ENCODE measurements around the gene ZSCAN31. TPM values are rescaled to one million over a fixed set of nuclear protein-coding genes. Genes with fewer than 3 reads are reported as not detected.

The ZSCAN31 gene
- total RNA-seq, 1 donor: 19.9 TPM

- no peaks in the 10 kb centered on the region for H3K9me3 ChIP-seq (ENCODE audit: low read depth, low read length)
- peaks cover 6% of the 10 kb centered on the region for H3K79me2 ChIP-seq (ENCODE audit: insufficient read depth, low read length)
- no peak overlapping the region for H3K4me2 ChIP-seq (ENCODE audit: insufficient read depth, low read length)
- no peak overlapping the region for H3K27ac ChIP-seq (ENCODE audit: low read depth, low read length)
- no peaks in the 10 kb centered on the region for H3K27me3 ChIP-seq (ENCODE audit: insufficient read depth, low read length)
- no peak for DNase-seq (ENCODE audit: insufficient read length, low spot score, missing footprints)
- no peaks in the 10 kb centered on the region for H4K20me1 ChIP-seq (ENCODE audit: insufficient read depth, low read length)
- H3K36me3 ChIP-seq (ENCODE audit: insufficient read depth, low read length): peaks cover 19% of the 10 kb centered on the region
- H3K4me1 ChIP-seq (ENCODE audit: insufficient read depth, low read length): peaks cover 6% of the 10 kb centered on the region
- TF ChIP-seq CTCF (IDR thresholded peaks at IDR 0.05; ENCODE audit: extremely low read depth, low read depth, low read length): no peak
- no peak overlapping the region for H3K4me3 ChIP-seq (ENCODE audit: insufficient read depth, low read length)
- no peak overlapping the region for H2AFZ ChIP-seq (ENCODE audit: low read length)
Observed at GRCh38 chr6:28378644-28379043, 42.7 kb upstream of the ZSCAN31 start.

GRCh38 chr6:28377879-28378278 is 41.9 kb upstream of the ZSCAN31 start:
- H4K20me1 ChIP-seq (ENCODE audit: insufficient read depth, low read length): no peaks in the 10 kb centered on the region
- TF ChIP-seq CTCF (IDR thresholded peaks at IDR 0.05; ENCODE audit: extremely low read depth, low read depth, low read length): no peak
- DNase-seq (ENCODE audit: insufficient read length, low spot score, missing footprints): no peak

GRCh38 chr6:28373925-28374324 is 38.0 kb upstream of the ZSCAN31 start:
- TF ChIP-seq CTCF (IDR thresholded peaks at IDR 0.05; ENCODE audit: extremely low read depth, low read depth, low read length): no peak
- Histone ChIP-seq H3K27ac (ENCODE audit: low read depth, low read length) (no peak overlapping the region), H3K4me2 (ENCODE audit: insufficient read depth, low read length) (no peak overlapping the region), H3K27me3 (ENCODE audit: insufficient read depth, low read length) (no peaks in the 10 kb centered on the region), H3K36me3 (ENCODE audit: insufficient read depth, low read length) (no peaks in the 10 kb centered on the region), H2AFZ (ENCODE audit: low read length) (no peak overlapping the region), H3K4me1 (ENCODE audit: insufficient read depth, low read length) (no peaks in the 10 kb centered on the region), H3K4me3 (ENCODE audit: insufficient read depth, low read length) (no peak overlapping the region), H3K9me3 (ENCODE audit: low read depth, low read length) (no peaks in the 10 kb centered on the region), H3K79me2 (ENCODE audit: insufficient read depth, low read length) (no peaks in the 10 kb centered on the region), H4K20me1 (ENCODE audit: insufficient read depth, low read length) (no peaks in the 10 kb centered on the region)
- DNase-seq (ENCODE audit: insufficient read length, low spot score, missing footprints): no peak

More at GRCh38 chr6:28377879-28378278, 41.9 kb upstream of the ZSCAN31 start:
- Histone ChIP-seq H3K79me2 (ENCODE audit: insufficient read depth, low read length) (peaks cover 6% of the 10 kb centered on the region), H3K4me2 (ENCODE audit: insufficient read depth, low read length) (no peak overlapping the region), H3K4me1 (ENCODE audit: insufficient read depth, low read length) (peaks cover 3% of the 10 kb centered on the region), H3K36me3 (ENCODE audit: insufficient read depth, low read length) (peaks cover 19% of the 10 kb centered on the region), H3K9me3 (ENCODE audit: low read depth, low read length) (no peaks in the 10 kb centered on the region), H3K27me3 (ENCODE audit: insufficient read depth, low read length) (no peaks in the 10 kb centered on the region), H2AFZ (ENCODE audit: low read length) (no peak overlapping the region), H3K4me3 (ENCODE audit: insufficient read depth, low read length) (no peak overlapping the region), H3K27ac (ENCODE audit: low read depth, low read length) (no peak overlapping the region)

GRCh38 chr6:28371706-28372451 is 35.9 kb upstream of the ZSCAN31 start:
- no peak for DNase-seq (ENCODE audit: insufficient read length, low spot score, missing footprints)
- no peak for TF ChIP-seq CTCF (IDR thresholded peaks at IDR 0.05; ENCODE audit: extremely low read depth, low read depth, low read length)
- H3K4me2 ChIP-seq (ENCODE audit: insufficient read depth, low read length): no peak overlapping the region
- H3K4me1 ChIP-seq (ENCODE audit: insufficient read depth, low read length): no peaks in the 10 kb centered on the region
- no peak overlapping the region for H3K4me3 ChIP-seq (ENCODE audit: insufficient read depth, low read length)
- H2AFZ ChIP-seq (ENCODE audit: low read length): no peak overlapping the region
- no peaks in the 10 kb centered on the region for H3K9me3 ChIP-seq (ENCODE audit: low read depth, low read length)
- H3K27me3 ChIP-seq (ENCODE audit: insufficient read depth, low read length): no peaks in the 10 kb centered on the region
- H3K79me2 ChIP-seq (ENCODE audit: insufficient read depth, low read length): no peaks in the 10 kb centered on the region
- H3K36me3 ChIP-seq (ENCODE audit: insufficient read depth, low read length): no peaks in the 10 kb centered on the region
- no peaks in the 10 kb centered on the region for H4K20me1 ChIP-seq (ENCODE audit: insufficient read depth, low read length)
- H3K27ac ChIP-seq (ENCODE audit: low read depth, low read length): no peak overlapping the region
